SK-N-SH (cell line): Measurements from ENCODE around the gene IRX6. TPM values are rescaled to one million over a fixed set of nuclear protein-coding genes. Genes with fewer than 3 reads are reported as not detected.

Source experiments
- CTCF ChIA-PET: fragments of 300-600, 350-600 bp; formaldehyde crosslinking; extraction: SDS; loops from one replicate; lab custom pipeline; 2021; lab: Yijun Ruan, JAX
- POLR2A ChIA-PET: fragments of 350-600 bp; sonication (Branson Sonifier 250); formaldehyde crosslinking; extraction: SDS; loops from one replicate; lab custom pipeline; 2020; ENCODE audit warnings: antibody characterized with exemption, inconsistent platforms; lab: Yijun Ruan, JAX
- DNase-seq: peaks from one replicate; pipeline ENCODE4 v3.0.0; 2012
- H2AFZ ChIP-seq: fragments of 200-600 bp; sonication (generic); 2 replicates; pipeline ENCODE4 v1.8.1; 2016; ENCODE audit warnings: antibody characterized with exemption, mild to moderate bottlenecking, low read depth
- H3F3A ChIP-seq: fragments of 200-600 bp; sonication (generic); replicated peaks from 2 replicates; pipeline ENCODE3; 2016; ENCODE audit warnings: antibody characterized with exemption, mild to moderate bottlenecking; ENCODE audit not compliant: insufficient read depth
- H3K27ac ChIP-seq, 2 experiments: fragments of 200-500 bp in 1 of 2; fragments of 200-600 bp in 1 of 2; sonication (Bioruptor generic) in 1 of 2; sonication (generic), shearing (Covaris generic) in 1 of 2; 2 replicates each; pipeline versions ENCODE4 v1.5.1 to v1.6.1; 2014 to 2016; ENCODE audit warnings: low read depth in 2 of 2, inconsistent platforms in 1 of 2, low read length in 1 of 2, mild to moderate bottlenecking in 1 of 2, mixed read lengths in 1 of 2
- H3K27me3 ChIP-seq: fragments of 200-600 bp; sonication (generic), shearing (Covaris generic); 2 replicates; pipeline ENCODE4 v1.6.1; 2016; ENCODE audit warnings: mixed run types; ENCODE audit not compliant: insufficient read depth
- H3K36me3 ChIP-seq, 2 experiments: fragments of 200-500 bp in 1 of 2; fragments of 200-600 bp in 1 of 2; sonication (Bioruptor generic) in 1 of 2; sonication (generic) in 1 of 2; replicated peaks in 1 of 2; 2 replicates each; pipeline versions ENCODE3 to v1.5.1; 2014 to 2016; ENCODE audit warnings: low read length in 1 of 2, mild to moderate bottlenecking in 1 of 2; ENCODE audit not compliant: insufficient read depth in 2 of 2, control insufficient read depth in 1 of 2
- H3K4me1 ChIP-seq, 2 experiments: fragments of 200-500 bp in 1 of 2; fragments of 200-600 bp in 1 of 2; sonication (Bioruptor generic) in 1 of 2; sonication (generic), shearing (Covaris generic) in 1 of 2; 2 replicates each; pipeline versions ENCODE4 v1.5.1 to v1.6.1; 2014 to 2016; ENCODE audit warnings: low read depth in 1 of 2, low read length in 1 of 2, mixed run types in 1 of 2; ENCODE audit not compliant: insufficient read depth in 2 of 2, control insufficient read depth in 1 of 2
- H3K4me2 ChIP-seq: fragments of 200-600 bp; sonication (generic), shearing (Covaris generic); 2 replicates; pipeline ENCODE4 v1.6.1; 2017; ENCODE audit warnings: mixed run types
- H3K4me3 ChIP-seq, 2 experiments: fragments of 200-500 bp in 1 of 2; fragments of 200-600 bp in 1 of 2; sonication (Bioruptor generic) in 1 of 2; sonication (generic), shearing (Covaris generic) in 1 of 2; 2 replicates each; pipeline versions ENCODE4 v1.5.1 to v1.8.1; 2014 to 2016; ENCODE audit warnings: low read depth in 2 of 2, inconsistent platforms in 1 of 2, low read length in 1 of 2, mild to moderate bottlenecking in 1 of 2, mixed read lengths in 1 of 2, moderate library complexity in 1 of 2
- H3K79me2 ChIP-seq: fragments of 200-600 bp; sonication (generic); 2 replicates; pipeline ENCODE4 v1.8.1; 2017; ENCODE audit warnings: mild to moderate bottlenecking; ENCODE audit not compliant: insufficient read depth
- H3K9ac ChIP-seq: fragments of 200-600 bp; sonication (generic); 2 replicates; pipeline ENCODE4 v1.6.1; 2017; ENCODE audit warnings: mixed run types
- H3K9me2 ChIP-seq: fragments of 200-600 bp; sonication (generic); 2 replicates; pipeline ENCODE4 v1.6.1; 2017; ENCODE audit warnings: mixed run types
- H3K9me3 ChIP-seq: fragments of 200-600 bp; sonication (generic); 2 replicates; pipeline ENCODE4 v1.6.1; 2017; ENCODE audit warnings: mixed run types, mild to moderate bottlenecking, moderate library complexity
- H4K20me1 ChIP-seq: fragments of 200-600 bp; sonication (generic); 2 replicates; pipeline ENCODE4 v1.6.1; 2017; ENCODE audit warnings: mild to moderate bottlenecking, mixed run types; ENCODE audit not compliant: insufficient read depth
- CHD2 ChIP-seq: fragments of 150-350 bp; IDR thresholded peaks from 2 replicates; pipeline ENCODE4 v1.6.1; 2018; ENCODE audit warnings: low read length; ENCODE audit not compliant: partially characterized antibody
- ELF1 ChIP-seq: IDR thresholded peaks from 2 replicates; pipeline ENCODE4 v1.4.0; 2012
- EP300 ChIP-seq, 2 experiments: IDR thresholded peaks; 2 replicates each; pipeline versions ENCODE4 v1.4.0 to v1.6.1; 2012; ENCODE audit warnings: borderline replicate concordance in 1 of 2, low read depth in 1 of 2, low read length in 1 of 2
- FOSL2 ChIP-seq: IDR thresholded peaks from 2 replicates; pipeline ENCODE4 v1.4.0; 2012; ENCODE audit warnings: low read depth, mild to moderate bottlenecking, moderate library complexity, borderline replicate concordance
- IRF3 ChIP-seq: fragments of 150-350 bp; IDR thresholded peaks from 2 replicates; pipeline ENCODE4 v1.6.1; 2016; ENCODE audit warnings: mild to moderate bottlenecking, low read depth, low read length
- MAX ChIP-seq: IDR thresholded peaks from 2 replicates; pipeline ENCODE4 v1.4.0; 2012; ENCODE audit warnings: low read depth
- MEF2A ChIP-seq: IDR thresholded peaks from 2 replicates; pipeline ENCODE4 v1.4.0; 2012; ENCODE audit warnings: low read depth, borderline replicate concordance
- NRF1 ChIP-seq: IDR thresholded peaks from 2 replicates; pipeline ENCODE4 v1.6.1; 2012; ENCODE audit warnings: low read depth, mild to moderate bottlenecking, low read length
- PBX3 ChIP-seq: IDR thresholded peaks from 2 replicates; pipeline ENCODE4; 2012
- POLR2AphosphoS5 ChIP-seq: IDR thresholded peaks from 2 replicates; pipeline ENCODE4 v1.6.1; 2012; ENCODE audit warnings: low read depth, low read length
- RCOR1 ChIP-seq: fragments of 150-350 bp; IDR thresholded peaks from 2 replicates; pipeline ENCODE4 v1.6.1; 2017; ENCODE audit warnings: antibody characterized with exemption, low read length
- REST ChIP-seq: IDR thresholded peaks from 2 replicates; pipeline ENCODE4 v1.6.1; 2012; ENCODE audit warnings: mild to moderate bottlenecking, low read depth, low read length, moderate library complexity
- SMC3 ChIP-seq: IDR thresholded peaks from 2 replicates; pipeline ENCODE4 v1.6.1; 2012; ENCODE audit warnings: low read depth, low read length, improper control_type of control experiment
- TAF1 ChIP-seq: IDR thresholded peaks from 2 replicates; pipeline ENCODE4 v1.6.1; 2012; ENCODE audit warnings: low read depth, mild to moderate bottlenecking, low read length, moderate library complexity, borderline replicate concordance
- TCF12 ChIP-seq: IDR thresholded peaks from 2 replicates; pipeline ENCODE4 v1.4.0; 2012
- USF1 ChIP-seq: IDR thresholded peaks from 2 replicates; pipeline ENCODE4 v1.4.0; 2012; ENCODE audit warnings: low read depth, borderline replicate concordance
- YY1 ChIP-seq: IDR thresholded peaks from 2 replicates; pipeline ENCODE4 v1.4.0; 2012; ENCODE audit warnings: low read depth, mild to moderate bottlenecking
- ZBTB33 ChIP-seq: IDR thresholded peaks from 2 replicates; pipeline ENCODE4 v1.4.0; 2012; ENCODE audit warnings: low read depth, borderline replicate concordance
- WGBS: methylation state at CpG from one replicate; pipeline ENCODE4 v1.1.6; 2017; ENCODE audit warnings: low lambda C conversion rate; 5-methylcytosine and 5-hydroxymethylcytosine counted together
- polyA plus RNA-seq, 3 experiments: library from polyadenylated mRNA; depleted of rRNA; stranded (reverse); fragments of >200 nt; gene quantifications; 2 replicates each; pipeline ENCODE4 v1.2.3, GENCODE V29; 2012

Gene IRX6
- polyA plus RNA-seq, 1 of the 3 experiments (the other 2 are of a cell fraction) = not detected

GRCh38 chr16:55379876-55380390 lies 55.9 kb downstream of the IRX6 start:
- POLR2A ChIA-PET = interaction anchor here (0.6 to 0.7 kb wide), 2 partner anchors 287 to 437 kb away, joined by 3 read pairs; no protein-coding TSS in a partner anchor
- DNase-seq = no peak

More at GRCh38 chr16:55379876-55380390, 55.9 kb downstream of the IRX6 start:
- TF ChIP-seq IRF3 (no peak), MAX (no peak), SMC3 (no peak), ZBTB33 (no peak), CHD2 (no peak), MEF2A (no peak), TCF12 (no peak), PBX3 (no peak), REST (no peak), USF1 (no peak), TAF1 (no peak), ELF1 (no peak), POLR2AphosphoS5 (no peak), RCOR1 (no peak), YY1 (no peak), FOSL2 (no peak), NRF1 (no peak), EP300 (IDR thresholded peaks at IDR 0.05; ENCODE audit: borderline replicate concordance in 1 of 2, low read depth in 1 of 2, low read length in 1 of 2) (no peak)
- H3K27me3 ChIP-seq = no peaks in the 10 kb centered on the region
- H3K9me3 ChIP-seq = no peaks in the 10 kb centered on the region
- H4K20me1 ChIP-seq = no peaks in the 10 kb centered on the region
- H3K79me2 ChIP-seq = no peaks in the 10 kb centered on the region
- no peak overlapping the region for H3K9ac ChIP-seq
- CTCF ChIA-PET = interaction anchor here (1.1 to 3.2 kb wide), 2 partner anchors 9 to 11 kb away, joined by 3 to 11 read pairs; no protein-coding TSS in a partner anchor
- no peak overlapping the region for H3K4me3 ChIP-seq
- no peaks in the 10 kb centered on the region for H3K36me3 ChIP-seq
- H2AFZ ChIP-seq = no peak overlapping the region
- no peak overlapping the region for H3K27ac ChIP-seq
- 23% methylated on average over 6 of the region's 7 CpGs for whole genome bisulfite sequencing
- H3K4me2 ChIP-seq = no peak overlapping the region
- H3K4me1 ChIP-seq = peaks cover 0 to 6% of the 10 kb centered on the region in 2 experiments; a peak in 1 of 4 replicates
- no peaks in the 10 kb centered on the region for H3K9me2 ChIP-seq
- no peaks in the 10 kb centered on the region for H3F3A ChIP-seq
